ENCODE data around the gene NR1I3. TPM values are rescaled to one million over a fixed set of nuclear protein-coding genes. Genes with fewer than 3 reads are reported as not detected.

Gene NR1I3
- total and polyA plus RNA-seq, 2 experiments from 2014 or later, result not detected

GRCh38 chr1:161182214-161182613 is 55.8 kb downstream of the NR1I3 start:
- Histone ChIP-seq H3K9me3 (ENCODE audit: low read depth) (no peaks in the 10 kb centered on the region), H3F3A (ENCODE audit: insufficient read depth) (peaks cover 18% of the 10 kb centered on the region; the same call in 1 of the 2 replicates), H3K36me3 (ENCODE audit: low read depth) (no peaks in the 10 kb centered on the region), H3K9me2 (ENCODE audit: insufficient read depth) (no peaks in the 10 kb centered on the region), H3K4me1 (ENCODE audit: insufficient read depth) (peaks cover 26% of the 10 kb centered on the region), H3K27me3 (replicated peaks; ENCODE audit: insufficient read depth) (no peaks in the 10 kb centered on the region), H3K4me2 (ENCODE audit: unreplicated experiment) (peak overlapping the region; percentile 71), H3K4me3 (peak overlapping the region; percentile 13), H3K27ac (peak overlapping the region; percentile 85), H2AFZ (peak overlapping the region; percentile 38), H3K9ac (peak overlapping the region; percentile 56), H3K79me2 (ENCODE audit: insufficient read depth) (peaks cover 1% of the 10 kb centered on the region), H4K20me1 (ENCODE audit: insufficient read depth) (no peaks in the 10 kb centered on the region)
- DNase-seq, result peak; percentile 84
- TF ChIP-seq EZH2 (IDR thresholded peaks at IDR 0.05; ENCODE audit: insufficient read depth, poor library complexity, severe bottlenecking), result no peak
- TF ChIP-seq EZH2phosphoT487 (IDR thresholded peaks at IDR 0.05; ENCODE audit: insufficient read depth, low read depth), result no peak
- in situ Hi-C loops (cut with MboI), result no loop called here
- WGBS, 2 experiments (ENCODE audit: low coverage in 1 of 2, low lambda C conversion rate in 2 of 2, missing lambda C conversion rate in 2 of 2), result 87 to 91% methylated on average over 1 of the region's 1 CpG

- Histone ChIP-seq H3K27me3 (replicated peaks; ENCODE audit: insufficient read depth) (no peaks in the 10 kb centered on the region), H2AFZ (no peak overlapping the region), H3F3A (ENCODE audit: insufficient read depth) (peaks cover 21% of the 10 kb centered on the region; the same call in 1 of the 2 replicates), H3K4me2 (ENCODE audit: unreplicated experiment) (no peak overlapping the region), H4K20me1 (ENCODE audit: insufficient read depth) (no peaks in the 10 kb centered on the region), H3K79me2 (ENCODE audit: insufficient read depth) (peaks cover 17% of the 10 kb centered on the region), H3K27ac (no peak overlapping the region), H3K9me2 (ENCODE audit: insufficient read depth) (no peaks in the 10 kb centered on the region), H3K9me3 (ENCODE audit: low read depth) (no peaks in the 10 kb centered on the region), H3K4me1 (ENCODE audit: insufficient read depth) (peaks cover 22% of the 10 kb centered on the region), H3K4me3 (no peak overlapping the region), H3K9ac (no peak overlapping the region), H3K36me3 (ENCODE audit: low read depth) (no peaks in the 10 kb centered on the region)
- in situ Hi-C loops (cut with MboI), result no loop called here
- WGBS, 2 experiments (ENCODE audit: low coverage in 1 of 2, low lambda C conversion rate in 2 of 2, missing lambda C conversion rate in 2 of 2), result 13 to 29% methylated on average over 1 of the region's 1 CpG
- no peak for TF ChIP-seq EZH2 (IDR thresholded peaks at IDR 0.05; ENCODE audit: insufficient read depth, poor library complexity, severe bottlenecking)
- TF ChIP-seq EZH2phosphoT487 (IDR thresholded peaks at IDR 0.05; ENCODE audit: insufficient read depth, low read depth), result no peak
- DNase-seq, result peak; percentile 47
These were observed 57.4 kb downstream of the NR1I3 start for GRCh38 chr1:161180639-161181038.

GRCh38 chr1:161179698-161180097 is 58.3 kb downstream of the NR1I3 start:
- H3K4me1 ChIP-seq (ENCODE audit: insufficient read depth), result peaks cover 15% of the 10 kb centered on the region
- in situ Hi-C loops (cut with MboI), result no loop called here
- H2AFZ ChIP-seq, result no peak overlapping the region
- peaks cover 17% of the 10 kb centered on the region for H3K79me2 ChIP-seq (ENCODE audit: insufficient read depth)
- H4K20me1 ChIP-seq (ENCODE audit: insufficient read depth), result no peaks in the 10 kb centered on the region
- H3K4me3 ChIP-seq, result no peak overlapping the region
- whole genome bisulfite sequencing, 2 experiments (ENCODE audit: low coverage in 1 of 2, low lambda C conversion rate in 2 of 2, missing lambda C conversion rate in 2 of 2), result 85 to 94% methylated on average over 3 of the region's 3 CpGs
- H3K9ac ChIP-seq, result no peak overlapping the region
- H3F3A ChIP-seq (ENCODE audit: insufficient read depth), result peaks cover 21% of the 10 kb centered on the region; the same call in 1 of the 2 replicates
- H3K27ac ChIP-seq, result no peak overlapping the region
- H3K9me3 ChIP-seq (ENCODE audit: low read depth), result no peaks in the 10 kb centered on the region
- no peak overlapping the region for H3K4me2 ChIP-seq (ENCODE audit: unreplicated experiment)
- no peaks in the 10 kb centered on the region for H3K27me3 ChIP-seq (replicated peaks; ENCODE audit: insufficient read depth)
- no peak for DNase-seq
- no peaks in the 10 kb centered on the region for H3K9me2 ChIP-seq (ENCODE audit: insufficient read depth)
- TF ChIP-seq EZH2phosphoT487 (IDR thresholded peaks at IDR 0.05; ENCODE audit: insufficient read depth, low read depth) (no peak), EZH2 (IDR thresholded peaks at IDR 0.05; ENCODE audit: insufficient read depth, poor library complexity, severe bottlenecking) (no peak)
- no peaks in the 10 kb centered on the region for H3K36me3 ChIP-seq (ENCODE audit: low read depth)

Small RNA genes within 50 kb of the gene (microRNA-seq; reads per million reads assigned to microRNA genes)
- gene MIR5187 (ENCODE audit: borderline number of aligned reads), result not detected

Other genes starting within 250 kb of the NR1I3 start
- 0.76 and 1.5 TPM in 2 replicates for gene F11R, start 217.1 kb downstream of the NR1I3 start, total RNA-seq (2014; rRNA removed; shearing (Covaris generic))
- 0.52 and 0.53 TPM in 2 replicates for gene F11R, start 217.1 kb downstream of the NR1I3 start, polyA plus RNA-seq (2016; fragmentation: Nextera tagmentation; extraction: Ambion mirVana)
- not detected in 2 replicates for gene TSTD1, start 199.2 kb downstream of the NR1I3 start, total RNA-seq (2014; rRNA removed; shearing (Covaris generic))
- gene TSTD1, start 199.2 kb downstream of the NR1I3 start, polyA plus RNA-seq (2016; fragmentation: Nextera tagmentation; extraction: Ambion mirVana), result not detected in 2 replicates
- 53.2 and 68.4 TPM in 2 replicates for gene USF1, start 192.2 kb downstream of the NR1I3 start, total RNA-seq (2014; rRNA removed; shearing (Covaris generic))
- gene USF1, start 192.2 kb downstream of the NR1I3 start, polyA plus RNA-seq (2016; fragmentation: Nextera tagmentation; extraction: Ambion mirVana), result 12.2 and 17.1 TPM in 2 replicates
- gene ARHGAP30, start 168.3 kb downstream of the NR1I3 start, total RNA-seq (2014; rRNA removed; shearing (Covaris generic)), result not detected in 2 replicates
- gene ARHGAP30, start 168.3 kb downstream of the NR1I3 start, polyA plus RNA-seq (2016; fragmentation: Nextera tagmentation; extraction: Ambion mirVana), result 0.21 and 0.29 TPM in 2 replicates
- gene NECTIN4, start 148.6 kb downstream of the NR1I3 start, total RNA-seq (2014; rRNA removed; shearing (Covaris generic)), result 0.54 TPM in 1 of 2 replicates, not detected in the other
- 0.40 and 0.54 TPM in 2 replicates for gene NECTIN4, start 148.6 kb downstream of the NR1I3 start, polyA plus RNA-seq (2016; fragmentation: Nextera tagmentation; extraction: Ambion mirVana)
- gene KLHDC9, start 139.8 kb downstream of the NR1I3 start, total RNA-seq (2014; rRNA removed; shearing (Covaris generic)), result 3.7 and 5.6 TPM in 2 replicates
- gene KLHDC9, start 139.8 kb downstream of the NR1I3 start, polyA plus RNA-seq (2016; fragmentation: Nextera tagmentation; extraction: Ambion mirVana), result 3.2 and 3.3 TPM in 2 replicates
- 32.4 and 35.9 TPM in 2 replicates for gene PFDN2, start 120.2 kb downstream of the NR1I3 start, total RNA-seq (2014; rRNA removed; shearing (Covaris generic))
- 121 and 125 TPM in 2 replicates for gene PFDN2, start 120.2 kb downstream of the NR1I3 start, polyA plus RNA-seq (2016; fragmentation: Nextera tagmentation; extraction: Ambion mirVana)
- gene NIT1, start 120.1 kb downstream of the NR1I3 start, total RNA-seq (2014; rRNA removed; shearing (Covaris generic)), result 16.6 and 24.3 TPM in 2 replicates
- 30.4 and 30.9 TPM in 2 replicates for gene NIT1, start 120.1 kb downstream of the NR1I3 start, polyA plus RNA-seq (2016; fragmentation: Nextera tagmentation; extraction: Ambion mirVana)
- gene DEDD, start 105.5 kb downstream of the NR1I3 start, total RNA-seq (2014; rRNA removed; shearing (Covaris generic)), result 30.4 and 36.7 TPM in 2 replicates
- gene DEDD, start 105.5 kb downstream of the NR1I3 start, polyA plus RNA-seq (2016; fragmentation: Nextera tagmentation; extraction: Ambion mirVana), result 37.8 and 38.4 TPM in 2 replicates
- 42.6 and 86.2 TPM in 2 replicates for gene UFC1, start 84.2 kb downstream of the NR1I3 start, total RNA-seq (2014; rRNA removed; shearing (Covaris generic))
- gene UFC1, start 84.2 kb downstream of the NR1I3 start, polyA plus RNA-seq (2016; fragmentation: Nextera tagmentation; extraction: Ambion mirVana), result 89.5 and 89.6 TPM in 2 replicates
- gene USP21, start 78.7 kb downstream of the NR1I3 start, total RNA-seq (2014; rRNA removed; shearing (Covaris generic)), result 6.3 and 10.5 TPM in 2 replicates
- gene USP21, start 78.7 kb downstream of the NR1I3 start, polyA plus RNA-seq (2016; fragmentation: Nextera tagmentation; extraction: Ambion mirVana), result 16.0 and 16.5 TPM in 2 replicates
- 18.8 and 36.2 TPM in 2 replicates for gene PPOX, start 71.8 kb downstream of the NR1I3 start, total RNA-seq (2014; rRNA removed; shearing (Covaris generic))
- 21.5 and 25.9 TPM in 2 replicates for gene PPOX, start 71.8 kb downstream of the NR1I3 start, polyA plus RNA-seq (2016; fragmentation: Nextera tagmentation; extraction: Ambion mirVana)
- gene B4GALT3, start 60.7 kb downstream of the NR1I3 start, total RNA-seq (2014; rRNA removed; shearing (Covaris generic)), result 33.3 and 34.5 TPM in 2 replicates
- gene B4GALT3, start 60.7 kb downstream of the NR1I3 start, polyA plus RNA-seq (2016; fragmentation: Nextera tagmentation; extraction: Ambion mirVana), result 30.6 and 31.3 TPM in 2 replicates
- gene ADAMTS4, start 39.1 kb downstream of the NR1I3 start, total RNA-seq (2014; rRNA removed; shearing (Covaris generic)), result 5.9 and 9.8 TPM in 2 replicates
- 5.3 and 7.2 TPM in 2 replicates for gene ADAMTS4, start 39.1 kb downstream of the NR1I3 start, polyA plus RNA-seq (2016; fragmentation: Nextera tagmentation; extraction: Ambion mirVana)
- gene NDUFS2, start 35.8 kb downstream of the NR1I3 start, total RNA-seq (2014; rRNA removed; shearing (Covaris generic)), result 104 and 125 TPM in 2 replicates
- 135 and 141 TPM in 2 replicates for gene NDUFS2, start 35.8 kb downstream of the NR1I3 start, polyA plus RNA-seq (2016; fragmentation: Nextera tagmentation; extraction: Ambion mirVana)
- not detected in 2 replicates for gene FCER1G, start 22.9 kb downstream of the NR1I3 start, total RNA-seq (2014; rRNA removed; shearing (Covaris generic))
- gene FCER1G, start 22.9 kb downstream of the NR1I3 start, polyA plus RNA-seq (2016; fragmentation: Nextera tagmentation; extraction: Ambion mirVana), result 0.49 TPM in 1 of 2 replicates, not detected in the other
- not detected in 2 replicates for gene APOA2, start 14.6 kb downstream of the NR1I3 start, total RNA-seq (2014; rRNA removed; shearing (Covaris generic))
- gene APOA2, start 14.6 kb downstream of the NR1I3 start, polyA plus RNA-seq (2016; fragmentation: Nextera tagmentation; extraction: Ambion mirVana), result not detected in 2 replicates
- 6.5 and 19.1 TPM in 2 replicates for gene TOMM40L, start 12.1 kb downstream of the NR1I3 start, total RNA-seq (2014; rRNA removed; shearing (Covaris generic))
- 5.7 and 5.8 TPM in 2 replicates for gene TOMM40L, start 12.1 kb downstream of the NR1I3 start, polyA plus RNA-seq (2016; fragmentation: Nextera tagmentation; extraction: Ambion mirVana)
- not detected in 2 replicates for gene PCP4L1, start 20.5 kb upstream of the NR1I3 start, total RNA-seq (2014; rRNA removed; shearing (Covaris generic))
- not detected in 2 replicates for gene PCP4L1, start 20.5 kb upstream of the NR1I3 start, polyA plus RNA-seq (2016; fragmentation: Nextera tagmentation; extraction: Ambion mirVana)
- gene MPZ, start 71.8 kb upstream of the NR1I3 start, total RNA-seq (2014; rRNA removed; shearing (Covaris generic)), result 0.11 TPM in 1 of 2 replicates, not detected in the other
- gene MPZ, start 71.8 kb upstream of the NR1I3 start, polyA plus RNA-seq (2016; fragmentation: Nextera tagmentation; extraction: Ambion mirVana), result not detected in 2 replicates
- 17.4 and 39.2 TPM in 2 replicates for gene SDHC, start 76.2 kb upstream of the NR1I3 start, total RNA-seq (2014; rRNA removed; shearing (Covaris generic))
- 175 and 211 TPM in 2 replicates for gene SDHC, start 76.2 kb upstream of the NR1I3 start, polyA plus RNA-seq (2016; fragmentation: Nextera tagmentation; extraction: Ambion mirVana)
- not detected in 2 replicates for gene CFAP126, start 129.7 kb upstream of the NR1I3 start, total RNA-seq (2014; rRNA removed; shearing (Covaris generic))
- gene CFAP126, start 129.7 kb upstream of the NR1I3 start, polyA plus RNA-seq (2016; fragmentation: Nextera tagmentation; extraction: Ambion mirVana), result not detected in 2 replicates

All from GM23248 (cell line).